ENCODE results near the gene CSRP2. TPM values are rescaled to one million over a fixed set of nuclear protein-coding genes. Genes with fewer than 3 reads are reported as not detected.

Gene CSRP2
- total and polyA plus RNA-seq, 2 of the 8 experiments (the other 6 are each of a cell fraction or from before 2014, with no cell fraction given), result 149 to 227 TPM

DNA sequence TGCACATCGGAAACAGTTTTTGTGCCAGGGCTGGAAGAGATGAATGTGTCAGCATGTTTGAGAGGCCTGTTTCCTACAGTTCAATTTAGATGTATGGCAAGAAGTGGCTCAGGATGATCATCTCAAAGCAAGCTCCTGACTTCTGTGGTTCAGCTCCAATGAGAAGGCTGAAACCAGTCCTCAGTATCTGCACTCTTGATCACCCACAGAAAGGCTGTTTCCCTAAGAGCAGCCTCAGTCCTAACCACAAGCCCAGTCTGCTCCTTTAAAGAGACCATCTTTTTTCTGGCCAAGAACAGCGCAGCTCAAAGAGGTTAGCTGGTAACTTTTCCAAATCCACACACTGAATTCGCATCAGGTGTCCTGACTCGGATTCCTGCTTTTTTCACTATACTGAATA lies 19.2 kb downstream of the CSRP2 start:
- Histone ChIP-seq H4K20me1 (replicated peaks in 1 of 2; ENCODE audit: control insufficient read depth in 1 of 2, insufficient read depth in 2 of 2, low read length in 2 of 2) (peaks cover 0 to 2% of the 10 kb centered on the region in 2 experiments), H3K27me3 (replicated peaks in 1 of 4; ENCODE audit: control insufficient read depth in 3 of 4, extremely low read depth in 1 of 4, insufficient read depth in 3 of 4, low read length in 3 of 4) (no peaks in the 10 kb centered on the region), H3K4me2 (ENCODE audit: insufficient read depth in 1 of 2, low read depth in 2 of 2, low read length in 2 of 2) (no peak overlapping the region), H3K9ac (replicated peaks in 1 of 4; ENCODE audit: extremely low read depth in 1 of 4, low read depth in 3 of 4, low read length in 3 of 4) (no peak overlapping the region), H2AK5ac (ENCODE audit: low read depth, low read length) (no peak overlapping the region), H2BK5ac (ENCODE audit: low read depth, low read length) (no peak overlapping the region), H3K18ac (ENCODE audit: extremely low read depth, low read length) (no peak overlapping the region), H4K8ac (ENCODE audit: extremely low read depth, insufficient read depth, low read length) (no peak overlapping the region), H3K23me2 (ENCODE audit: low read depth, low read length) (no peaks in the 10 kb centered on the region), H3K36me3 (ENCODE audit: control insufficient read depth in 2 of 4, insufficient read depth in 4 of 4, low read length in 3 of 4) (peaks cover 13 to 46% (median 24%) of the 10 kb centered on the region in 4 experiments), H4K5ac (ENCODE audit: insufficient read length, low read depth, low read length) (no peak overlapping the region), H4K91ac (replicated peaks; ENCODE audit: insufficient read length, low read length) (no peak overlapping the region), H2BK12ac (ENCODE audit: low read depth, low read length) (no peak overlapping the region), H3K56ac (replicated peaks; ENCODE audit: insufficient read length, low read depth, low read length) (no peak overlapping the region), H2BK15ac (ENCODE audit: low read length) (no peak overlapping the region), H3K79me2 (ENCODE audit: control insufficient read depth in 1 of 2, insufficient read depth in 2 of 2, low read length in 2 of 2) (peaks cover 0 to 5% of the 10 kb centered on the region in 2 experiments; a peak in 1 of 4 replicates), H3K9me3 (ENCODE audit: insufficient read depth in 2 of 2, low read depth in 1 of 2, low read length in 1 of 2) (no peaks in the 10 kb centered on the region), H3K4me1 (replicated peaks in 1 of 4; ENCODE audit: control insufficient read depth in 3 of 4, insufficient read depth in 4 of 4, low read length in 3 of 4) (no peaks in the 10 kb centered on the region; a peak in 1 of 7 replicates), H2BK20ac (ENCODE audit: low read length) (no peak overlapping the region), H3K4me3 (ENCODE audit: extremely low read depth in 1 of 4, insufficient read depth in 2 of 4, low read depth in 3 of 4, low read length in 4 of 4) (no peak overlapping the region), H3K79me1 (ENCODE audit: low read depth, low read length) (0 out of 2 replicates have a peak, but pooled peaks cover 2% of the 10 kb centered on the region), H2BK120ac (replicated peaks; ENCODE audit: low read depth, low read length) (no peak overlapping the region), H3K27ac (ENCODE audit: low read depth, low read length) (no peak overlapping the region; the same call in 1 of the 2 replicates), H3K4ac (replicated peaks; ENCODE audit: insufficient read length, low read depth, low read length) (no peak overlapping the region), H3K23ac (ENCODE audit: insufficient read length) (no peak overlapping the region), H3K14ac (ENCODE audit: insufficient read length) (no peak overlapping the region), H2AFZ (ENCODE audit: low read length) (no peak overlapping the region)
- DNase-seq (ENCODE audit: low read depth in 1 of 2, low spot score in 2 of 2) (no peak), FAIRE-seq (no peak)
- ChIA-PET POLR2A (ENCODE audit: partially characterized antibody) (interaction anchor here (0.8 to 1.2 kb wide), 2 partner anchors 18 to 19 kb away, joined by 4 read pairs; partner anchors contain the start of gene CSRP2), CTCF (ENCODE audit: partially characterized antibody) (interaction anchor here (1.7 kb wide), 1 partner anchor 151 kb away, joined by 5 read pairs; no protein-coding TSS in a partner anchor)
- WGBS, 2 experiments (ENCODE audit: extremely low coverage in 1 of 2, insufficient coverage in 1 of 2, insufficient read length in 1 of 2, insufficient replicate concordance in 2 of 2, low coverage in 1 of 2, low lambda C conversion rate in 2 of 2, missing lambda C conversion rate in 1 of 2), result 90% methylated on average over 4 of the region's 4 CpGs; no CpG with 5 or more reads in 1 of the 2 experiments
- TF ChIP-seq TCF12 (IDR thresholded peaks at IDR 0.05; ENCODE audit: low read depth, low read length) (no peak), MAFK (IDR thresholded peaks at IDR 0.05; ENCODE audit: low read depth, low read length) (no peak), TAF7 (optimal IDR thresholded peaks at IDR 0.05; ENCODE audit: borderline replicate concordance, low read depth, low read length) (no peak), POLR2AphosphoS5 (IDR thresholded peaks at IDR 0.05; ENCODE audit: low read depth, low read length) (no peak), JUND (IDR thresholded peaks at IDR 0.05; ENCODE audit: low read length) (no peak), POU5F1 (IDR thresholded peaks at IDR 0.05; ENCODE audit: low read depth, low read length) (no peak), RBBP5 (IDR thresholded peaks at IDR 0.05; ENCODE audit: borderline replicate concordance, low read depth, low read length) (no peak), SIN3A (conservative IDR thresholded peaks at IDR 0.05 in 1 of 2, IDR thresholded peaks at IDR 0.05 in 1 of 2; ENCODE audit: low read depth in 1 of 2, low read length in 2 of 2) (no peak), SIRT6 (IDR thresholded peaks at IDR 0.05; ENCODE audit: low read length) (no peak), BCL11A (IDR thresholded peaks at IDR 0.05; ENCODE audit: low read depth in 2 of 2, low read length in 2 of 2) (no peak), NRF1 (IDR thresholded peaks at IDR 0.05; ENCODE audit: low read depth, low read length) (no peak), YY1 (IDR thresholded peaks at IDR 0.05; ENCODE audit: low read depth, low read length) (no peak), SUZ12 (IDR thresholded peaks at IDR 0.05; ENCODE audit: low read length) (no peak)
- TF ChIP-seq, protein P1, sequence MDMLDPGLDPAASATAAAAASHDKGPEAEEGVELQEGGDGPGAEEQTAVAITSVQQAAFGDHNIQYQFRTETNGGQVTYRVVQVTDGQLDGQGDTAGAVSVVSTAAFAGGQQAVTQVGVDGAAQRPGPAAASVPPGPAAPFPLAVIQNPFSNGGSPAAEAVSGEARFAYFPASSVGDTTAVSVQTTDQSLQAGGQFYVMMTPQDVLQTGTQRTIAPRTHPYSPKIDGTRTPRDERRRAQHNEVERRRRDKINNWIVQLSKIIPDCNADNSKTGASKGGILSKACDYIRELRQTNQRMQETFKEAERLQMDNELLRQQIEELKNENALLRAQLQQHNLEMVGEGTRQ (IDR thresholded peaks at IDR 0.05; ENCODE audit: low read length), result no peak

Measured in H1 (cell line).